Stimulated activated naive B cell treated with anti-CD40 and anti-IgM and Interleukin-4, amounts not matched to agents 10 μg/mL and 1 μg/mL and 100 μg/mL, for 72 hours (primary cell): ENCODE measurements around the gene SYCP3.

Experiments used
- ATAC-seq, 2 donors: fragments of 150-1000 bp; cut with Tn5 transposase; replicated peaks; 2 replicates each; pipeline ENCODE4 v1.10.0; 2021; ENCODE audit warnings: moderate library complexity in 1 of 2
- DNase-seq: peaks from one replicate; pipeline ENCODE4 v3.0.0; 2021
- H3K27ac Mint-ChIP-seq: one replicate; pipeline ENCODE4 v1.8.0; 2022; ENCODE audit warnings: mild to moderate bottlenecking, mixed read lengths
- H3K27me3 Mint-ChIP-seq, 2 donors: one replicate each; pipeline ENCODE4 v1.8.0; 2022; ENCODE audit warnings: mixed read lengths in 2 of 2
- H3K36me3 Mint-ChIP-seq, 2 donors: one replicate each; pipeline ENCODE4 v1.8.0; 2022; ENCODE audit warnings: mixed read lengths in 2 of 2, mild to moderate bottlenecking in 1 of 2
- H3K4me1 Mint-ChIP-seq, 2 donors: one replicate each; pipeline ENCODE4 v1.8.0; 2022; ENCODE audit warnings: mixed read lengths in 2 of 2, mild to moderate bottlenecking in 1 of 2
- H3K4me3 Mint-ChIP-seq, 2 donors: one replicate each; pipeline ENCODE4 v1.8.0; 2022; ENCODE audit warnings: mild to moderate bottlenecking in 2 of 2, mixed read lengths in 2 of 2, moderate library complexity in 1 of 2
- H3K9me3 Mint-ChIP-seq, 2 donors: one replicate each; pipeline ENCODE4 v1.8.0; 2022; ENCODE audit warnings: mixed read lengths in 2 of 2, mild to moderate bottlenecking in 1 of 2

The SYCP3 gene

DNA sequence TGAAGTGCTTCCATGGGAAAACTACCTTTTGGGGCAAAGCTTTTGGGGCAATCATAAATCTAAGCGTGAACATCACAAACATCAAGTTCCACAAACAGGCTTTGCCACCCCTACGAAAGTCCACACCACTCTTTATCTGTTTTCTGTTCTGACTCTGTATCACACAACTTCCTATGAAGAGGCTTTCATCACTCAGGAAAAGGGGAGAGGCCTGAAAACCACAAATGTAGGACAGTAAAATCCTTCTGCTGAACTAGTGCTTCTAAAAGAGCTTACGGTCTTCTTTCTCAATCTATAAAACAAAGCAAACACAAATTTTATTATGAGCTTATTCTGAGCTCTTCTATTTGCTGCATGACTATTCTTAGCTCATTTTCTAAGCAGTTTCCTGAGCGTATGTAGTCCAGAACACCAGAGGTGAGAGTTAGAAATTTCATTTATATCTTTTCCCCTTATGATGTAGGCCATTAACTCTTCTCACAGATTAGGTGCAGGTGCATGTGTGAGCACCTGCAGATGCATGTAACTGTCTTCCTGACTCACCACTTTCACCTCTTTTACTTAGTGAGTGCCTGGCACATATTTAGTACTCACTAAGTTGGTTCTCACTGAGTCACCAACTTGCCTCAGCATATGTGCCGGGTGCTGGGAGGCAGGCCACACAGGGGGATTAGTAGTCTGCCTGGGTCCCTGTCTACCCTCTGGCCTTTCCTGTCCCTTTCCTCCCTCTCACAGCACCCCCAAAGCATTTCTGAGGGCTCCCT is 32.9 kb upstream of the SYCP3 start:
- Mint-ChIP-seq H3K9me3 (no peaks in the 10 kb centered on the region), H3K36me3 (peaks cover 28 to 42% of the 10 kb centered on the region in 2 donors), H3K27me3 (no peaks in the 10 kb centered on the region), H3K4me3 (no peak overlapping the region), H3K27ac (no peak overlapping the region), H3K4me1 (peaks cover 7 to 18% of the 10 kb centered on the region in 2 donors)
- DNase-seq: no peak
- ATAC-seq: no peak

GRCh38 chr12:101769865-101770264 is 30.6 kb upstream of the SYCP3 start:
- no peak for DNase-seq
- Mint-ChIP-seq H3K27me3 (no peaks in the 10 kb centered on the region), H3K4me1 (peaks cover 7 to 10% of the 10 kb centered on the region in 2 donors), H3K36me3 (peaks cover 32 to 44% of the 10 kb centered on the region in 2 donors), H3K4me3 (no peak overlapping the region), H3K9me3 (no peaks in the 10 kb centered on the region), H3K27ac (no peak overlapping the region)
- ATAC-seq: no peak

GRCh38 chr12:101768781-101769180 is 29.5 kb upstream of the SYCP3 start:
- no peaks in the 10 kb centered on the region for H3K27me3 Mint-ChIP-seq
- ATAC-seq (no peak), DNase-seq (no peak)
- H3K9me3 Mint-ChIP-seq: no peaks in the 10 kb centered on the region
- H3K4me3 Mint-ChIP-seq: no peak overlapping the region
- H3K4me1 Mint-ChIP-seq: peaks cover 6% of the 10 kb centered on the region in 2 donors
- H3K36me3 Mint-ChIP-seq: peaks cover 37 to 45% of the 10 kb centered on the region in 2 donors
- H3K27ac Mint-ChIP-seq: no peak overlapping the region

DNA sequence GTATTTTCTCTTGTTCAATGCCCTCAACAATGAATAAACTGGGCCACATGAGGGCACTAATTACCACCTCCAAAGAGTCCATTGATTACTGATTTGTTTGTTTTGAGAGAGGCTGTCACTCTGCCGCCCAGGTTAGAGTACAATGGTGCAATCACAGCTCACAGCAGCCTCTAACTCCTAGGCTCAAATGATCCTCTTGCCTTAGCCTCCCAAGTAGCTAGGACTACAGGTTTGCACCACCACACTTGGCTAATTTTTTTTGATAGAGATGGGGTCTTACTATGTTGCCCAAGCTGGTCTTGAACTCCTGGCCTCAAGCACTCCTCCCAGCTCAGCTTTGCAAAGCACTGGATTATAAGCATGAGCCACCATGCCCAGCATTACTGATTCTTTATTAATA is 28.3 kb upstream of the SYCP3 start:
- peaks cover 4 to 10% of the 10 kb centered on the region in 2 donors for H3K4me1 Mint-ChIP-seq
- no peak for DNase-seq
- H3K27me3 Mint-ChIP-seq: no peaks in the 10 kb centered on the region
- ATAC-seq: no peak
- H3K9me3 Mint-ChIP-seq: no peaks in the 10 kb centered on the region
- no peak overlapping the region for H3K4me3 Mint-ChIP-seq
- peaks cover 32 to 41% of the 10 kb centered on the region in 2 donors for H3K36me3 Mint-ChIP-seq
- H3K27ac Mint-ChIP-seq: no peak overlapping the region

- H3K27ac Mint-ChIP-seq: no peak overlapping the region
- no peaks in the 10 kb centered on the region for H3K9me3 Mint-ChIP-seq
- H3K4me1 Mint-ChIP-seq: peaks cover 8 to 10% of the 10 kb centered on the region in 2 donors
- no peaks in the 10 kb centered on the region for H3K27me3 Mint-ChIP-seq
- ATAC-seq (no peak), DNase-seq (no peak)
- peaks cover 16 to 34% of the 10 kb centered on the region in 2 donors for H3K36me3 Mint-ChIP-seq
- no peak overlapping the region for H3K4me3 Mint-ChIP-seq
Measured at GRCh38 chr12:101764051-101764792, 25.0 kb upstream of the SYCP3 start.

DNA sequence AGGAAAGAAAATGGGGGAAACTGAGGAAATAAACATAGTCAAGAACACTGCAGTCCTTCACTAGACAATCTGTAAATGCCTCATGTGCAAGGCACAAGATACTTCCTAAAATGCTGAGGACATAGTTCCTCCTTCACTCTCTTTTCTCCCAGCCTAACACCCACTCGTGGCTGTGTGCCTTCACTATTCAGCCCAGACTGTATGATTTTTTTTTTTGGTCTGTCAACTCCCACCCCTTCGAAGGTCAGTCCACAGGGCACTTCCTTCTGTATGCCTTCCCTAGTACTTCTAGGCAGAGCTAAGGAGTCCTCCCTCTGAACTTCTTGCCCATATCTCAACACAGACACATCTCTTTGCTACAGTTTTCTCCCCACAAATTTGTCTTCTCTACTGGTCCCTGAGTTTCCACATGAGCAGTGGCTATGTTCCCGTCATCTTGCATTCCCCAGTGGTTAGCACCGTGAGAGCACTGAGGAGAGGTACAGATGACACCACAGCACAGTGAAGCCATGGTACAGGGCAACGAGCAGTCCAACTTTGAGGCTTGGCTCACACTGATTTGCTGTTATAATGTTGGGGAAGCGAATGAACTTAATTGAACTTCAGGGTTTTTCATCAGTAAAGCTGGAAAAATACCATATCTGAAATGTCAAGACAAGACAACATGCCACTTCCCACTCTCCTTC is 24.1 kb upstream of the SYCP3 start:
- peaks cover 8 to 10% of the 10 kb centered on the region in 2 donors for H3K4me1 Mint-ChIP-seq
- ATAC-seq (peak; percentile 58 to 63), DNase-seq (no peak)
- no peaks in the 10 kb centered on the region for H3K27me3 Mint-ChIP-seq
- H3K4me3 Mint-ChIP-seq: no peak overlapping the region
- H3K27ac Mint-ChIP-seq: peak overlapping the region; percentile 10
- peaks cover 16 to 33% of the 10 kb centered on the region in 2 donors for H3K36me3 Mint-ChIP-seq
- H3K9me3 Mint-ChIP-seq: no peaks in the 10 kb centered on the region

- Mint-ChIP-seq H3K4me3 (no peak overlapping the region), H3K4me1 (peaks cover 8 to 10% of the 10 kb centered on the region in 2 donors), H3K36me3 (peaks cover 20 to 33% of the 10 kb centered on the region in 2 donors), H3K27me3 (no peaks in the 10 kb centered on the region), H3K9me3 (no peaks in the 10 kb centered on the region), H3K27ac (no peak overlapping the region)
- no peak for DNase-seq
- ATAC-seq: no peak
Measured at GRCh38 chr12:101761781-101762180, 22.5 kb upstream of the SYCP3 start.

DNA sequence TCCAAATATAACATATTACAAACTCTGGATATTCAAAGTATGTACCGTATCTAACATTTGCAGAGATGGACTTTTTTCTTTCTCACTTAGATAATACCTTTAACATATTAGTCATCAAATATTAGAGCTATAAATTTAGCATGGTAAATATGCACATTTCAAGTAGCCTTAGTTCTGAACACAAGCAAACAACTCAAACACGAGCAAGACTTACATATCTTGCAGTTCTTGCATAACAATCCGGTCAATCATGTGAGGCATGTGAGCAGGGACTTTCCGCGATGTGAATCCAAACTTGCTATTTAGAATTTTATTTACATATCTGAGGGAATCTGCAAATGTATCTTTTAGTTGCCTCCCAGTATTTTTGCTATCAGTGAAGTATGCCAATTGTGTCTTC is 22.1 kb upstream of the SYCP3 start:
- H3K27me3 Mint-ChIP-seq: no peaks in the 10 kb centered on the region
- H3K4me1 Mint-ChIP-seq: peaks cover 8 to 10% of the 10 kb centered on the region in 2 donors
- H3K27ac Mint-ChIP-seq: no peak overlapping the region
- peaks cover 19 to 31% of the 10 kb centered on the region in 2 donors for H3K36me3 Mint-ChIP-seq
- ATAC-seq: no peak
- DNase-seq: no peak
- H3K4me3 Mint-ChIP-seq: no peak overlapping the region
- H3K9me3 Mint-ChIP-seq: no peaks in the 10 kb centered on the region

DNA sequence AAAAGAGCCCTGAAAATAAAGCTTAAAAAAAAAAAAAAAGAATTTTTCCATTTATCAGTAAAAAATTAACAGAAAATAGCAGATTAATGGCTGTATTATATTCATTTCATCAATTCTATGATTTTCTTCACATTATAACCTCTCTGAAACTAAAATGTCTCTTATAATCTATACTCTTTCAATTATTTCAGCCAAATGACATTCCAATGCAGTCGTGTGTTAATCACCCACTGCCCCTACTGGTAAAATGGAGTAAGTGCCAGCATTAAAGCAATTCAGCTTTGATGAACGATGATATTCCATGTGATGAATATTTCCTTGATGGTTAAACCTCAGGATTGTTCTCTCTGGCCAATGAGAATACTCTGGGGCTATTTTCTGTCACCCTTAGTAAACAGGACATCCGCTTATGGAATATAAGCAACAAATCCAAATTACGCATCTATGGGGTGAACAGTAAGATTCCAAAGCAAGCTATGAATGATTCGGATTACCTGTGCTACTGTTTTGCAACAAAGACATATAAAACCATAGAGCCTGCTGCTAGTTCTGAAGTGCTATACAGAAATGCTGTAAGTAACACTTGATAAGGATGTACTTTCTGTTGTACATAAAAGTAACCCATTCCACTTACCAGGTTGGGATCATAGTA is 20.3 kb upstream of the SYCP3 start:
- DNase-seq (no peak), ATAC-seq (peak; percentile 33 to 59)
- Mint-ChIP-seq H3K4me3 (no peak overlapping the region), H3K27me3 (no peaks in the 10 kb centered on the region), H3K27ac (no peak overlapping the region), H3K36me3 (peaks cover 10 to 36% of the 10 kb centered on the region in 2 donors), H3K4me1 (peaks cover 8 to 10% of the 10 kb centered on the region in 2 donors), H3K9me3 (no peaks in the 10 kb centered on the region)

DNA sequence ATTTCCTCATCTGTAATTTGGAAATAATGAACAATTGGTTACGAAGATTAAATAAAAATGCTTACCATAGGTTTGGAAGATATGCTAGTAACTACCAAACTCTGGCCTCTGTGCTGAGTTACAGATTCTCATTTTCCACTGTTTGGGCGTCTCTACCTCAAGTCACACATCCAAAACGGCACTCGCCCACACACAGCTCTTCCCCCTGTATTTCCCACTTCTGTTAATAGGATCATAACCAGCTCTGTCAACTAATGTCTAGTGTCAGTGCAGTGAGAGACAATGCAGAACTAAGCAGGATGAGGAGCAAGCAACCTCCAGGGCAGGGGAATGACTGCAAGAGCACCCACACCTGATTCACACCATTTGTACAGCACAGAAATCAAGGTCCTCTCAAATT is 10.9 kb upstream of the SYCP3 start:
- Mint-ChIP-seq H3K9me3 (no peaks in the 10 kb centered on the region), H3K27ac (no peak overlapping the region), H3K4me3 (no peak overlapping the region), H3K27me3 (no peaks in the 10 kb centered on the region), H3K36me3 (peaks cover 42 to 62% of the 10 kb centered on the region in 2 donors), H3K4me1 (peaks cover 17 to 38% of the 10 kb centered on the region in 2 donors)
- DNase-seq: no peak
- no peak for ATAC-seq

DNA sequence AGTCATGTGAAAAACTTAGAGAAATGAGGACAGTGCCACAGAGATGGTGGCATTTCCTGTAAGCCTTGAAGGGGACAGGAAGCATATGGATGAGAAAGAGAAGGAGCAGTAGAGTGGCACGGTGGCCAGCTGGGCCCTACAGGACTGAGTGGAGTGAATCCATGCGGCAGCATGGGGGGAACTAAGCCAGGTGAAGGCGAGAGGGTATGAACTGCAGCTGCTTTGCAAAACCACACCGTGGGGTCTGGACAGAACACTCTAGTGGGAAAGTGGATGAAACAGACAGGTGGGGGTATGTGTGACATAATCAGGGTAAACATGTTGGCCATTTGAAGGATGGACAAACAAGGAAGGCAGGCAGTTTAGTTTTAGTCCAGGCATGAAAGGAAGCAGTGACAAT is 10.4 kb upstream of the SYCP3 start:
- H3K4me1 Mint-ChIP-seq: peaks cover 18 to 43% of the 10 kb centered on the region in 2 donors
- H3K36me3 Mint-ChIP-seq: peaks cover 46 to 62% of the 10 kb centered on the region in 2 donors
- no peak overlapping the region for H3K27ac Mint-ChIP-seq
- no peaks in the 10 kb centered on the region for H3K9me3 Mint-ChIP-seq
- no peaks in the 10 kb centered on the region for H3K27me3 Mint-ChIP-seq
- no peak for DNase-seq
- ATAC-seq: no peak
- no peak overlapping the region for H3K4me3 Mint-ChIP-seq

DNA sequence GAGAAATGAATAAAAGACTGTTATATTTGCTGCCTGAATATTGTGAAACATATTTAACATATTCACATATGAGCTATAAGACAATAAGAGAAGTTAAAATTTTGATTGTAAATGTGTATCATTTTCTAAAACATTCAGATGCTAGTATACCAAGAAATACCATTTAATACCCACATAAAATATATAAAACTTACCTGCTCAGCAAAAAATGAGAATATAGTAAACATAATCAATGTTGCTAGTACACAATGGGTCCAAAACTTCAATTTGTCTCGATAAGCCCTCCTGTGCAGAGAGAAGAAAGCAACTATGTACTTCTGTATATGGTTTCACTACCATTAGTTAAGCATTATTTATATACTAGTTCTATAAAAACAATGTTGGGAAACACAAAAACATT is 9.6 kb upstream of the SYCP3 start:
- Mint-ChIP-seq H3K27me3 (no peaks in the 10 kb centered on the region), H3K4me3 (no peak overlapping the region), H3K36me3 (peaks cover 52 to 66% of the 10 kb centered on the region in 2 donors), H3K9me3 (no peaks in the 10 kb centered on the region), H3K27ac (no peak overlapping the region), H3K4me1 (peaks cover 25 to 50% of the 10 kb centered on the region in 2 donors)
- DNase-seq (no peak), ATAC-seq (no peak)

DNA sequence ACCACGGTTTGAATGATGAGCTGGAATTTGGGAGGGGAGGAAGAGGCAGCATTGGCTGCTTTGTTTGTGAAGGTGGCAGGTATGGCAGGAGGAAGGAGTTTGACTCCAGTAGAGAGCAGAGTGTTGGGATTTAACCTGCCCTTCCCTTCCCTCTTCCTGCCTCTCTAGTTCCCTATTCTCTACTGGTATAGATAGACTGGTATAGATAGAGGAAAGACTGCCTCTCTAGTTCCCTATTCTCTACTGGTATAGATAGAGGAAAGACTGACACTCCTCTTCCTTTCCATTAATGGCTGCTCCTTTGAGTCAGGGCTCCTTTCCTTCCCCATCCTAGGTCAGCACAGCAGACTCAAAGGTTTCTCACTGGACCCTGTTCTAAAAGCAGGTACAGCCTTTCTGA is 8.4 kb upstream of the SYCP3 start:
- Mint-ChIP-seq H3K4me1 (peaks cover 32 to 63% of the 10 kb centered on the region in 2 donors), H3K4me3 (no peak overlapping the region), H3K27me3 (no peaks in the 10 kb centered on the region), H3K36me3 (peaks cover 55 to 72% of the 10 kb centered on the region in 2 donors), H3K27ac (no peak overlapping the region), H3K9me3 (no peaks in the 10 kb centered on the region)
- DNase-seq (no peak), ATAC-seq (no peak)

GRCh38 chr12:101746661-101747060 is 7.4 kb upstream of the SYCP3 start:
- no peak overlapping the region for H3K4me3 Mint-ChIP-seq
- peaks cover 57 to 76% of the 10 kb centered on the region in 2 donors for H3K36me3 Mint-ChIP-seq
- H3K4me1 Mint-ChIP-seq: peaks cover 36 to 68% of the 10 kb centered on the region in 2 donors
- DNase-seq (no peak), ATAC-seq (no peak)
- no peaks in the 10 kb centered on the region for H3K9me3 Mint-ChIP-seq
- no peaks in the 10 kb centered on the region for H3K27me3 Mint-ChIP-seq
- H3K27ac Mint-ChIP-seq: no peak overlapping the region
